A549 (cell line): ENCODE results near the gene CMIP. TPM values are rescaled to one million over a fixed set of nuclear protein-coding genes. Genes with fewer than 3 reads are reported as not detected.
"Not testable (repeated sequence)": the region's sequence is repeated elsewhere in the genome, so short reads cannot be mapped to it uniquely, and the experiment has no call there.

Experiments
- ATAC-seq, 2 experiments: fragments of 200-7000 bp in 1 of 2; fragments of >200 bp in 1 of 2; cut with Nextera tagmentation in 1 of 2; cut with Tn5 transposase in 1 of 2; 3 replicates each; pipeline versions ENCODE4 v1.8.0 to v1.9.1; 2018 to 2020; ENCODE audit warnings: mild to moderate bottlenecking in 1 of 2, moderate library complexity in 1 of 2
- CTCF ChIA-PET: fragments of 300-600 bp; sonication (Branson Sonifier 250); formaldehyde crosslinking; extraction: SDS; loops from one replicate; lab custom pipeline; 2021; ENCODE audit warnings: antibody characterized with exemption, inconsistent platforms; lab: Yijun Ruan, JAX
- POLR2A ChIA-PET: fragments of 350-600 bp; formaldehyde crosslinking; extraction: SDS; loops from one replicate; lab custom pipeline; 2021; ENCODE audit warnings: antibody characterized with exemption, inconsistent platforms; lab: Yijun Ruan, JAX
- DNase-seq, 2 experiments: peaks; one replicate each; pipeline versions ENCODE4 v3.0.0 to v3.0.0-alpha.2; 2011 to 2016; ENCODE audit warnings: low read depth in 1 of 2, low spot score in 1 of 2
- FAIRE-seq: peaks from 2 replicates; lab custom pipeline; 2011; peaks lifted over from hg19 to GRCh38; lab: Jason Lieb, UNC
- H3K27ac ChIP-seq, 2 experiments: fragments of >200 bp; sonication (Bioruptor Twin); formaldehyde crosslinking; 3 replicates each; pipeline ENCODE4 v1.5.1; 2016 to 2017
- H3K4me1 ChIP-seq: fragments of >200 bp; sonication (Bioruptor Twin); formaldehyde crosslinking; 3 replicates; pipeline ENCODE4 v1.6.1; 2016
- H3K4me2 ChIP-seq: fragments of >200 bp; sonication (Bioruptor Twin); formaldehyde crosslinking; 3 replicates; pipeline ENCODE4 v1.6.1; 2016
- H3K4me3 ChIP-seq: fragments of >200 bp; sonication (Bioruptor Twin); formaldehyde crosslinking; 3 replicates; pipeline ENCODE4 v1.5.1; 2016
- H3K9me3 ChIP-seq: fragments of >200 bp; sonication (Bioruptor Twin); formaldehyde crosslinking; 3 replicates; pipeline ENCODE4 v1.6.1; 2016
- BCL3 ChIP-seq: fragments of >200 bp; sonication (Bioruptor Twin); formaldehyde crosslinking; IDR thresholded peaks from 3 replicates; pipeline ENCODE4 v1.6.1; 2016
- CBX2 ChIP-seq: fragments of 200-600 bp; sonication (generic); IDR thresholded peaks from 2 replicates; pipeline ENCODE4 v1.6.1; 2016; ENCODE audit warnings: low read depth, mild to moderate bottlenecking, borderline replicate concordance
- CBX8 ChIP-seq: fragments of 200-600 bp; sonication (generic); IDR thresholded peaks from 2 replicates; pipeline ENCODE4 v1.6.1; 2016
- CHD2 ChIP-seq: fragments of 150-350 bp; IDR thresholded peaks from 2 replicates; pipeline ENCODE4 v1.6.1; 2014; ENCODE audit warnings: low read length; ENCODE audit not compliant: partially characterized antibody
- CTCF ChIP-seq: fragments of >200 bp; sonication (Bioruptor Twin); formaldehyde crosslinking; IDR thresholded peaks from 3 replicates; pipeline ENCODE4 v1.5.1; 2016
- ESRRA ChIP-seq: fragments of 150-350 bp; IDR thresholded peaks from 2 replicates; pipeline ENCODE4 v1.6.1; 2014; ENCODE audit warnings: mild to moderate bottlenecking, low read length, borderline replicate concordance
- FOSL2 ChIP-seq, 2 experiments: fragments of 450-650 bp in 1 of 2; fragments of >200 bp in 1 of 2; sonication (Bioruptor Twin) in 1 of 2; formaldehyde crosslinking; IDR thresholded peaks; 2 replicates each; pipeline versions ENCODE4 v1.5.0 to v1.6.1; 2016 to 2020; ENCODE audit warnings: mild to moderate bottlenecking in 1 of 2, moderate library complexity in 1 of 2
- FOXS1 ChIP-seq: fragments of 250-450 bp; sonication (Bioruptor Pico); IDR thresholded peaks from 2 replicates; pipeline ENCODE4 v1.5.0; 2020; ENCODE audit warnings: mild to moderate bottlenecking, moderate library complexity
- GATA3 ChIP-seq: IDR thresholded peaks from 2 replicates; pipeline ENCODE4 v1.6.1; 2012; ENCODE audit warnings: borderline replicate concordance
- HDAC2 ChIP-seq: fragments of 200-600 bp; sonication (generic); IDR thresholded peaks from 2 replicates; pipeline ENCODE4 v1.6.1; 2016
- HOXB13 ChIP-seq: fragments of 250-450 bp; sonication (Bioruptor Pico); IDR thresholded peaks from 2 replicates; pipeline ENCODE4 v1.5.0; 2020; ENCODE audit warnings: low read depth, mild to moderate bottlenecking, moderate library complexity
- JUN ChIP-seq, 2 experiments: fragments of >200 bp; sonication (Bioruptor Twin); formaldehyde crosslinking; IDR thresholded peaks; 2 replicates in 1 of 2; 3 replicates in 1 of 2; pipeline ENCODE4 v1.6.1; 2016 to 2017
- JUNB ChIP-seq: fragments of >200 bp; sonication (Bioruptor Twin); formaldehyde crosslinking; IDR thresholded peaks from 2 replicates; pipeline ENCODE4 v1.6.1; 2016
- NPAS2 ChIP-seq: fragments of 250-450 bp; sonication (Bioruptor Pico); IDR thresholded peaks from 2 replicates; pipeline ENCODE4 v1.8.0; 2022; ENCODE audit warnings: mild to moderate bottlenecking, moderate library complexity, borderline replicate concordance
- PHF8 ChIP-seq: fragments of 200-600 bp; sonication (generic); IDR thresholded peaks from 2 replicates; pipeline ENCODE4 v1.6.1; 2016; ENCODE audit warnings: low read depth, mild to moderate bottlenecking, antibody characterized with exemption, moderate library complexity, borderline replicate concordance
- RCOR1 ChIP-seq: fragments of 150-350 bp; IDR thresholded peaks from 2 replicates; pipeline ENCODE4 v1.6.1; 2014; ENCODE audit warnings: antibody characterized with exemption, low read length, low read depth
- USF2 ChIP-seq: fragments of 450-650 bp; IDR thresholded peaks from 2 replicates; pipeline ENCODE4 v1.6.1; 2014; ENCODE audit warnings: antibody characterized with exemption
- ZC3H11A ChIP-seq: fragments of 450-650 bp; IDR thresholded peaks from 2 replicates; pipeline ENCODE4 v1.6.1; 2014; ENCODE audit warnings: antibody characterized with exemption, mild to moderate bottlenecking
- WGBS: methylation state at CpG from one replicate; pipeline ENCODE4 v1.1.6; 2017; ENCODE audit errors: missing lambda C conversion rate; 5-methylcytosine and 5-hydroxymethylcytosine counted together
- polyA plus RNA-seq, 4 experiments: library from polyadenylated mRNA; depleted of rRNA in 3 of 4; stranded (reverse); fragments of >200 nt; fragmentation: RNase III in 1 of 4; extraction: RNeasy Plus Mini Kit Qiagen cat#74134 plus additional on column Dnase treatment in 1 of 4; gene quantifications; 2 replicates in 3 of 4; 3 replicates in 1 of 4; pipeline ENCODE4 v1.2.3, GENCODE V29; 2011 to 2017

CMIP gene
- polyA plus RNA-seq, 2 of the 4 experiments (the other 2 are of a cell fraction), result 21.6 to 125 TPM

- TF ChIP-seq HOXB13 (no peak), CTCF (no peak), JUN (IDR thresholded peaks at IDR 0.05) (no peak), NPAS2 (no peak), ESRRA (no peak), FOSL2 (IDR thresholded peaks at IDR 0.05) (no peak), FOSL2 (CRISPR knock-in tag; IDR thresholded peaks at IDR 0.05) (no peak), HDAC2 (no peak), CBX8 (no peak), FOXS1 (CRISPR knock-in tag) (no peak), PHF8 (no peak), CHD2 (no peak), CBX2 (no peak), ZC3H11A (no peak), GATA3 (no peak), JUNB (no peak)
- TF ChIP-seq, all 56 proteins: peak for 0
- Histone ChIP-seq H3K4me3 (no peak overlapping the region), H3K27ac (peak overlapping the region in 1 of 2 experiments; percentile 78; a peak in 2 of 6 replicates), H3K4me2 (no peak overlapping the region), H3K9me3 (no peaks in the 10 kb centered on the region), H3K4me1 (peaks cover 13% of the 10 kb centered on the region)
- no peak for ATAC-seq
- no peak for DNase-seq
- 87% methylated on average over 8 of the region's 8 CpGs for WGBS
- no peak for FAIRE-seq
- POLR2A ChIA-PET, result no interaction called here
- CTCF ChIA-PET, result interaction anchor here (1.0 to 9.9 kb wide), 15 partner anchors 9 to 735 kb away, joined by 3 to 91 read pairs (median 5); partner anchors contain the start of gene ATMIN
Measured at GRCh38 chr16:81739503-81739902, 294.9 kb downstream of the CMIP start.

GRCh38 chr16:81740169-81740568 is 295.6 kb downstream of the CMIP start:
- DNase-seq, result no peak
- H3K4me1 ChIP-seq, result peaks cover 9% of the 10 kb centered on the region
- no peak overlapping the region for H3K4me3 ChIP-seq
- WGBS, result 71% methylated on average over 8 of the region's 8 CpGs
- ChIA-PET CTCF (interaction anchor here (0.6 to 9.9 kb wide), 8 partner anchors 10 to 762 kb away, joined by 3 to 91 read pairs (median 8); no protein-coding TSS in a partner anchor), POLR2A (no interaction called here)
- H3K9me3 ChIP-seq, result no peaks in the 10 kb centered on the region
- FAIRE-seq, result no peak
- peak overlapping the region in 1 of 2 experiments; percentile 46; a peak in 3 of 6 replicates for H3K27ac ChIP-seq
- peak in 1 of 2 experiments; percentile 33; a peak in 2 of 6 replicates for ATAC-seq
- TF ChIP-seq BCL3, result no peak
- TF ChIP-seq USF2, result 0 out of 2 replicates have a peak, but pooled peaks have one; percentile 42
- no peak for TF ChIP-seq RCOR1
- TF ChIP-seq, all 56 proteins: peak for 1
- H3K4me2 ChIP-seq, result no peak overlapping the region

- H3K4me2 ChIP-seq, H3K9me3 ChIP-seq, H3K27ac ChIP-seq, POLR2A ChIA-PET, FAIRE-seq, DNase-seq, H3K4me3 ChIP-seq, H3K4me1 ChIP-seq, ATAC-seq: not testable (repeated sequence)
- WGBS, result 78% methylated on average over 6 of the region's 6 CpGs
- CTCF ChIA-PET, result interaction anchor here (1.8 to 3.2 kb wide), 3 partner anchors 11 to 737 kb away, joined by 7 to 14 read pairs (median 10); no protein-coding TSS in a partner anchor
Measured at GRCh38 chr16:81741430-81741770, 296.8 kb downstream of the CMIP start.
